Measurements from ENCODE around the gene SF3B3. TPM values are rescaled to one million over a fixed set of nuclear protein-coding genes. Genes with fewer than 3 reads are reported as not detected.
"Not testable (repeated sequence)": the region's sequence is repeated elsewhere in the genome, so short reads cannot be mapped to it uniquely, and the experiment has no call there.

SF3B3 gene
- polyA plus RNA-seq, 6 donors from 2014 or later: 29.3 to 136 (median 74.0) TPM

- Mint-ChIP-seq H3K4me3 (no peak overlapping the region), H3K27me3 (peaks cover 0 to 12% (median 5%) of the 10 kb centered on the region in 3 donors), H3K9me3 (no peaks in the 10 kb centered on the region), H3K4me1 (no peaks in the 10 kb centered on the region), H3K27ac (no peak overlapping the region), H3K36me3 (no peaks in the 10 kb centered on the region)
- DNase-seq: no peak
- no peak for ATAC-seq (ENCODE audit: low read depth in 2 of 2)
These were observed 84.9 kb downstream of the SF3B3 start for GRCh38 chr16:70608521-70608920.

GRCh38 chr16:70610273-70611223, 86.9 kb downstream of the SF3B3 start:
- Mint-ChIP-seq H3K27me3 (peaks cover 0 to 12% (median 5%) of the 10 kb centered on the region in 3 donors), H3K36me3 (no peaks in the 10 kb centered on the region), H3K4me3 (no peak overlapping the region), H3K9me3 (no peaks in the 10 kb centered on the region), H3K27ac (no peak overlapping the region), H3K4me1 (no peaks in the 10 kb centered on the region)
- DNase-seq: no peak
- no peak for ATAC-seq (ENCODE audit: low read depth in 2 of 2)

- DNase-seq: no peak
- Mint-ChIP-seq H3K4me1 (no peaks in the 10 kb centered on the region), H3K36me3 (no peaks in the 10 kb centered on the region), H3K9me3 (no peaks in the 10 kb centered on the region), H3K4me3 (no peak overlapping the region), H3K27me3 (peaks cover 0 to 12% (median 5%) of the 10 kb centered on the region in 3 donors), H3K27ac (no peak overlapping the region)
- no peak for ATAC-seq (ENCODE audit: low read depth in 2 of 2)
These were observed 87.6 kb downstream of the SF3B3 start for GRCh38 chr16:70611224-70611598.

- peaks cover 0 to 12% (median 5%) of the 10 kb centered on the region in 3 donors for H3K27me3 Mint-ChIP-seq
- no peaks in the 10 kb centered on the region for H3K9me3 Mint-ChIP-seq
- no peak overlapping the region for H3K4me3 Mint-ChIP-seq
- no peaks in the 10 kb centered on the region for H3K36me3 Mint-ChIP-seq
- no peak for ATAC-seq (ENCODE audit: low read depth in 2 of 2)
- H3K4me1 Mint-ChIP-seq: no peaks in the 10 kb centered on the region
- no peak for DNase-seq
- no peak overlapping the region for H3K27ac Mint-ChIP-seq
These were observed 88.2 kb downstream of the SF3B3 start for GRCh38 chr16:70611785-70612303.

- H3K9me3 Mint-ChIP-seq: no peaks in the 10 kb centered on the region
- no peak for ATAC-seq (ENCODE audit: low read depth in 2 of 2)
- no peak overlapping the region for H3K27ac Mint-ChIP-seq
- DNase-seq: no peak
- no peak overlapping the region for H3K4me3 Mint-ChIP-seq
- peaks cover 0 to 12% (median 0%) of the 10 kb centered on the region in 3 donors for H3K27me3 Mint-ChIP-seq
- no peaks in the 10 kb centered on the region for H3K36me3 Mint-ChIP-seq
- no peaks in the 10 kb centered on the region for H3K4me1 Mint-ChIP-seq
These were observed 89.3 kb downstream of the SF3B3 start for GRCh38 chr16:70612931-70613330.

- DNase-seq (no peak), ATAC-seq (ENCODE audit: low read depth in 2 of 2) (no peak)
- H3K4me1 Mint-ChIP-seq: no peaks in the 10 kb centered on the region
- H3K4me3 Mint-ChIP-seq: no peak overlapping the region
- H3K27ac Mint-ChIP-seq: no peak overlapping the region
- H3K36me3 Mint-ChIP-seq: no peaks in the 10 kb centered on the region
- H3K27me3 Mint-ChIP-seq: peaks cover 0 to 12% (median 4%) of the 10 kb centered on the region in 3 donors
- no peaks in the 10 kb centered on the region for H3K9me3 Mint-ChIP-seq
These were observed 90.8 kb downstream of the SF3B3 start for GRCh38 chr16:70614208-70614951.

- H3K36me3 Mint-ChIP-seq: no peaks in the 10 kb centered on the region
- no peak overlapping the region for H3K4me3 Mint-ChIP-seq
- no peaks in the 10 kb centered on the region for H3K4me1 Mint-ChIP-seq
- H3K27ac Mint-ChIP-seq: no peak overlapping the region
- no peaks in the 10 kb centered on the region for H3K9me3 Mint-ChIP-seq
- peaks cover 0 to 15% (median 3%) of the 10 kb centered on the region in 3 donors for H3K27me3 Mint-ChIP-seq
- DNase-seq (no peak), ATAC-seq (ENCODE audit: low read depth in 2 of 2) (no peak)
These were observed 92.3 kb downstream of the SF3B3 start for GRCh38 chr16:70615945-70616344.

- not testable (repeated sequence) for H3K4me1 Mint-ChIP-seq; H3K4me3 Mint-ChIP-seq; H3K27ac Mint-ChIP-seq; H3K36me3 Mint-ChIP-seq; H3K9me3 Mint-ChIP-seq; DNase-seq; ATAC-seq (ENCODE audit: low read depth in 2 of 2)
- H3K27me3 Mint-ChIP-seq: peaks cover 4 to 31% (median 14%) of the 10 kb centered on the region in 3 donors
These were observed 98.2 kb downstream of the SF3B3 start for GRCh38 chr16:70621864-70622263.

Other genes starting within 250 kb of the SF3B3 start
- 10 to 100 TPM; 24.6 to 42.7 (median 28.8) TPM for gene AARS1, start 234.3 kb upstream of the SF3B3 start, polyA plus RNA-seq (ENCODE audit: low read depth in 6 of 6)
- gene DDX19B, start 224.6 kb upstream of the SF3B3 start, polyA plus RNA-seq (ENCODE audit: low read depth in 6 of 6): 10 to 100 TPM; 33.8 to 54.6 (median 37.8) TPM
- 10 to 100 TPM; 30.4 to 45.7 (median 38.0) TPM for gene DDX19A, start 176.9 kb upstream of the SF3B3 start, polyA plus RNA-seq (ENCODE audit: low read depth in 6 of 6)
- 10 to 100 TPM; 12.7 to 28.7 (median 22.3) TPM for gene ST3GAL2, start 84.7 kb upstream of the SF3B3 start, polyA plus RNA-seq (ENCODE audit: low read depth in 6 of 6)
- 1 to 10 TPM; 2.5 to 5.8 (median 4.7) TPM for gene FCSK, start 69.2 kb upstream of the SF3B3 start, polyA plus RNA-seq (ENCODE audit: low read depth in 6 of 6)
- 10 to 100 TPM; 41.7 to 83.4 (median 51.2) TPM for gene COG4, start 262 bp upstream of the SF3B3 start, polyA plus RNA-seq (ENCODE audit: low read depth in 6 of 6)
- not detected for gene IL34, start 122.7 kb downstream of the SF3B3 start, polyA plus RNA-seq (ENCODE audit: low read depth in 6 of 6)
- not detected for gene MTSS2, start 162.2 kb downstream of the SF3B3 start, polyA plus RNA-seq (ENCODE audit: low read depth in 6 of 6)

Measured in naive B cell (primary cell).